ENCODE data around the gene SLC17A5.

DNA sequence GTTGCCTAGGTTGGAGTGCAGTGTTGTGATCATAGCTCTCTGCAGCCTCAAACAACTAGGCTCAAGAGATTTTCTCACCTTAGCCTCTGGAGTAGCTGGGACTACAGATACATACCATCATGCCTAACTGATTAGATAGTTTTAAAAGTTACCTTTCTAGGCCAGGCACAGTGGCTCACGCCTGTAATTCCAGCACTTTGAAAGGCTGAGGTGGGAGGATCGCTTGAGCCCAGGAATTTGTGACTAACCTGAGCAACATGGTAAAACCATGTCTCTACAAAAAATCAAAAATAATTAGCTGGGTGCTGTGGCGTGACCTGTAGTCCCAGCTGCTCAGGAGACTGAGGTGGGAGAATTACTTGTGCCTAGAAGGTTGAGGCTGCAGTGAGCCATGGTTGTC is 41.2 kb downstream of the SLC17A5 start:
- TF ChIP-seq, protein P1, sequence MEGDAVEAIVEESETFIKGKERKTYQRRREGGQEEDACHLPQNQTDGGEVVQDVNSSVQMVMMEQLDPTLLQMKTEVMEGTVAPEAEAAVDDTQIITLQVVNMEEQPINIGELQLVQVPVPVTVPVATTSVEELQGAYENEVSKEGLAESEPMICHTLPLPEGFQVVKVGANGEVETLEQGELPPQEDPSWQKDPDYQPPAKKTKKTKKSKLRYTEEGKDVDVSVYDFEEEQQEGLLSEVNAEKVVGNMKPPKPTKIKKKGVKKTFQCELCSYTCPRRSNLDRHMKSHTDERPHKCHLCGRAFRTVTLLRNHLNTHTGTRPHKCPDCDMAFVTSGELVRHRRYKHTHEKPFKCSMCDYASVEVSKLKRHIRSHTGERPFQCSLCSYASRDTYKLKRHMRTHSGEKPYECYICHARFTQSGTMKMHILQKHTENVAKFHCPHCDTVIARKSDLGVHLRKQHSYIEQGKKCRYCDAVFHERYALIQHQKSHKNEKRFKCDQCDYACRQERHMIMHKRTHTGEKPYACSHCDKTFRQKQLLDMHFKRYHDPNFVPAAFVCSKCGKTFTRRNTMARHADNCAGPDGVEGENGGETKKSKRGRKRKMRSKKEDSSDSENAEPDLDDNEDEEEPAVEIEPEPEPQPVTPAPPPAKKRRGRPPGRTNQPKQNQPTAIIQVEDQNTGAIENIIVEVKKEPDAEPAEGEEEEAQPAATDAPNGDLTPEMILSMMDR (IDR thresholded peaks at IDR 0.05; ENCODE audit: low read length) = no peak
- TF ChIP-seq EZH2 (optimal IDR thresholded peaks at IDR 0.05; ENCODE audit: low read depth, low read length) = no peak

Data from MM.1S (cell line).